Measurements from ENCODE around the gene RHOH.

Gene RHOH

GRCh38 chr4:40205259-40206198, 8.7 kb downstream of the RHOH start:
- peak in 2 of 5 experiments; percentile 61 to 79 for DNase-seq

- peak in 1 of 5 experiments; percentile 50 for DNase-seq
These were observed 9.6 kb downstream of the RHOH start for GRCh38 chr4:40206426-40206825.

- DNase-seq = no peak
These were observed 12.6 kb downstream of the RHOH start for GRCh38 chr4:40209401-40209800.

GRCh38 chr4:40210776-40211175, 13.9 kb downstream of the RHOH start:
- DNase-seq = no peak

GRCh38 chr4:40211224-40212185, 14.7 kb downstream of the RHOH start:
- no peak for DNase-seq

GRCh38 chr4:40212674-40213527, 16.1 kb downstream of the RHOH start:
- DNase-seq = no peak

GRCh38 chr4:40214038-40214437, 17.2 kb downstream of the RHOH start:
- DNase-seq = peak in 3 of 5 experiments; percentile 47 to 76 (median 71)

GRCh38 chr4:40214661-40215418, 18.0 kb downstream of the RHOH start:
- DNase-seq = no peak

- DNase-seq = no peak
These were observed 20.0 kb downstream of the RHOH start for GRCh38 chr4:40216622-40217366.

- DNase-seq = no peak
These were observed 24.9 kb downstream of the RHOH start for GRCh38 chr4:40221744-40222143.

GRCh38 chr4:40223343-40223742, 26.5 kb downstream of the RHOH start:
- no peak for DNase-seq

- DNase-seq = no peak
These were observed 27.6 kb downstream of the RHOH start for GRCh38 chr4:40224432-40224831.

- DNase-seq = no peak
These were observed 28.7 kb downstream of the RHOH start for GRCh38 chr4:40225497-40225896.

- DNase-seq = peak in 2 of 5 experiments; percentile 39 to 91
These were observed 30.5 kb downstream of the RHOH start for GRCh38 chr4:40227284-40227683.

GRCh38 chr4:40228497-40229365, 31.9 kb downstream of the RHOH start:
- peak in 1 of 5 experiments; percentile 85 for DNase-seq

GRCh38 chr4:40231316-40231863, 34.6 kb downstream of the RHOH start:
- DNase-seq = no peak

- DNase-seq = no peak
These were observed 35.8 kb downstream of the RHOH start for GRCh38 chr4:40232610-40233009.

GRCh38 chr4:40233227-40233626, 36.4 kb downstream of the RHOH start:
- DNase-seq = no peak

- DNase-seq = no peak
These were observed 37.7 kb downstream of the RHOH start for GRCh38 chr4:40234519-40235039.
